WTC11 (cell line): ENCODE data around the gene ZNF354C. TPM values are rescaled to one million over a fixed set of nuclear protein-coding genes. Genes with fewer than 3 reads are reported as not detected.
"Not testable (repeated sequence)": the region's sequence is repeated elsewhere in the genome, so short reads cannot be mapped to it uniquely, and the experiment has no call there.

Experiments used
- ATAC-seq: fragments of 200-7000 bp; cut with Tn5 transposase; 2 replicates; pipeline ENCODE4 v1.10.0; 2021; ENCODE audit warnings: mild to moderate bottlenecking, moderate library complexity
- CTCF ChIA-PET: fragments of 300-600 bp; sonication (Branson Sonifier 250); formaldehyde crosslinking; loops from one replicate; lab custom pipeline; 2021; ENCODE audit warnings: antibody characterized with exemption; lab: Charles Lee
- POLR2A ChIA-PET: fragments of 350-600 bp; sonication (Branson Sonifier 250); formaldehyde crosslinking; loops from one replicate; lab custom pipeline; 2021; ENCODE audit warnings: antibody characterized with exemption; lab: Charles Lee
- DNase-seq: peaks from one replicate; pipeline ENCODE4 v3.0.0; 2021; ENCODE audit warnings: low spot score
- H3K27ac Mint-ChIP-seq: 2 replicates; pipeline ENCODE4 v1.8.0; 2021; ENCODE audit warnings: mixed read lengths
- H3K27me3 Mint-ChIP-seq: 2 replicates; pipeline ENCODE4 v1.8.0; 2021; ENCODE audit warnings: low read depth, mild to moderate bottlenecking, moderate library complexity, mixed read lengths
- H3K36me3 Mint-ChIP-seq: 2 replicates; pipeline ENCODE4 v1.8.0; 2021; ENCODE audit warnings: mixed read lengths
- H3K4me1 Mint-ChIP-seq: 2 replicates; pipeline ENCODE4 v1.8.0; 2022; ENCODE audit warnings: mixed read lengths
- H3K4me3 Mint-ChIP-seq: 2 replicates; pipeline ENCODE4 v1.8.0; 2021; ENCODE audit warnings: mild to moderate bottlenecking, moderate library complexity, mixed read lengths
- H3K9me3 Mint-ChIP-seq: 2 replicates; pipeline ENCODE4 v1.8.0; 2021; ENCODE audit warnings: mixed read lengths
- CBFB ChIP-seq: sonication (generic); formaldehyde crosslinking; IDR thresholded peaks from 2 replicates; pipeline ENCODE4 v1.8.1; 2022; ENCODE audit warnings: mild to moderate bottlenecking, low read depth, missing genetic modification reagents
- ELF4 ChIP-seq: sonication (generic); formaldehyde crosslinking; IDR thresholded peaks from 2 replicates; pipeline ENCODE4 v1.8.1; 2022; ENCODE audit warnings: low read depth, mild to moderate bottlenecking, moderate library complexity, missing genetic modification reagents
- ESRRA ChIP-seq: sonication (generic); formaldehyde crosslinking; IDR thresholded peaks from 2 replicates; pipeline ENCODE4 v1.8.1; 2022; ENCODE audit warnings: mild to moderate bottlenecking, missing genetic modification reagents, borderline replicate concordance
- ETV6 ChIP-seq: sonication (generic); formaldehyde crosslinking; IDR thresholded peaks from 2 replicates; pipeline ENCODE4 v1.8.1; 2022; ENCODE audit warnings: mild to moderate bottlenecking, missing genetic modification reagents
- FOXJ3 ChIP-seq: sonication (generic); formaldehyde crosslinking; IDR thresholded peaks from 2 replicates; pipeline ENCODE4 v1.9.0; 2021; ENCODE audit warnings: missing genetic modification reagents, mild to moderate bottlenecking, borderline replicate concordance
- FOXK1 ChIP-seq: sonication (generic); formaldehyde crosslinking; IDR thresholded peaks from 2 replicates; pipeline ENCODE4 v1.8.0; 2022; ENCODE audit warnings: mild to moderate bottlenecking, moderate library complexity, missing genetic modification reagents
- GTF2I ChIP-seq: fragments of 250-450 bp; sonication (Bioruptor Pico); conservative IDR thresholded peaks from 2 replicates; pipeline ENCODE4 v1.4.0; 2021; ENCODE audit warnings: mild to moderate bottlenecking
- HMGA2 ChIP-seq: fragments of 250-450 bp; sonication (Bioruptor Pico); IDR thresholded peaks from 2 replicates; pipeline ENCODE4 v1.4.0; 2021; ENCODE audit warnings: mild to moderate bottlenecking, moderate library complexity
- JAZF1 ChIP-seq: fragments of 250-450 bp; sonication (Bioruptor Pico); IDR thresholded peaks from 2 replicates; pipeline ENCODE4 v1.9.0; 2021; ENCODE audit warnings: moderate library complexity, mild to moderate bottlenecking, inconsistent platforms
- MXD4 ChIP-seq: fragments of 250-450 bp; sonication (Bioruptor Pico); IDR thresholded peaks from 2 replicates; pipeline ENCODE4 v1.8.0; 2021; ENCODE audit warnings: mild to moderate bottlenecking, moderate library complexity, borderline replicate concordance
- NFATC4 ChIP-seq: fragments of 250-450 bp; sonication (Bioruptor Pico); IDR thresholded peaks from 2 replicates; pipeline ENCODE4 v1.9.0; 2021; ENCODE audit warnings: mild to moderate bottlenecking
- NFE2L1 ChIP-seq: sonication (generic); formaldehyde crosslinking; IDR thresholded peaks from 2 replicates; pipeline ENCODE4 v1.8.1; 2023; ENCODE audit warnings: missing genetic modification reagents
- NR3C1 ChIP-seq: sonication (generic); formaldehyde crosslinking; conservative IDR thresholded peaks from 2 replicates; pipeline ENCODE4 v1.8.1; 2023; ENCODE audit warnings: low read depth, mild to moderate bottlenecking, missing genetic modification reagents
- ZNF138 ChIP-seq: sonication (generic); formaldehyde crosslinking; conservative IDR thresholded peaks from 2 replicates; pipeline ENCODE4 v1.8.1; 2022; ENCODE audit warnings: mild to moderate bottlenecking, moderate library complexity, missing genetic modification reagents
- ZNF263 ChIP-seq: sonication (generic); formaldehyde crosslinking; IDR thresholded peaks from 2 replicates; pipeline ENCODE4 v1.8.1; 2022; ENCODE audit warnings: low read depth, mild to moderate bottlenecking, moderate library complexity, missing genetic modification reagents
- ZNF396 ChIP-seq: fragments of 250-450 bp; sonication (Bioruptor Pico); IDR thresholded peaks from 2 replicates; pipeline ENCODE4 v1.8.0; 2021; ENCODE audit warnings: mild to moderate bottlenecking, moderate library complexity, borderline replicate concordance
- total RNA-seq: library from RNA; stranded (reverse); gene quantifications from 3 replicates; pipeline ENCODE4 v1.2.3, GENCODE V29; 2021
- TF ChIP-seq, protein P1 (sequence below): sonication (generic); formaldehyde crosslinking; IDR thresholded peaks from 2 replicates; pipeline ENCODE4 v1.8.0; 2022; ENCODE audit warnings: missing genetic modification reagents
- TF ChIP-seq, protein P2 (sequence below): sonication (generic); formaldehyde crosslinking; IDR thresholded peaks from 2 replicates; pipeline ENCODE4 v1.8.1; 2022; ENCODE audit warnings: missing genetic modification reagents, borderline replicate concordance
- TF ChIP-seq, protein P3 (sequence below): sonication (generic); formaldehyde crosslinking; IDR thresholded peaks from 2 replicates; pipeline ENCODE4 v1.8.1; 2022; ENCODE audit warnings: mild to moderate bottlenecking, moderate library complexity, missing genetic modification reagents
- TF ChIP-seq, protein P4 (sequence below): sonication (generic); formaldehyde crosslinking; conservative IDR thresholded peaks from 2 replicates; pipeline ENCODE4 v1.8.1; 2023; ENCODE audit warnings: mild to moderate bottlenecking, low read depth, missing genetic modification reagents, moderate library complexity
- TF ChIP-seq, protein P5 (sequence below): sonication (generic); formaldehyde crosslinking; IDR thresholded peaks from 2 replicates; pipeline ENCODE4 v1.8.1; 2023; ENCODE audit warnings: mild to moderate bottlenecking, missing genetic modification reagents, moderate library complexity

The ZNF354C gene
- total RNA-seq, 1 experiment from 2014 or later, result 7.9 TPM

DNA sequence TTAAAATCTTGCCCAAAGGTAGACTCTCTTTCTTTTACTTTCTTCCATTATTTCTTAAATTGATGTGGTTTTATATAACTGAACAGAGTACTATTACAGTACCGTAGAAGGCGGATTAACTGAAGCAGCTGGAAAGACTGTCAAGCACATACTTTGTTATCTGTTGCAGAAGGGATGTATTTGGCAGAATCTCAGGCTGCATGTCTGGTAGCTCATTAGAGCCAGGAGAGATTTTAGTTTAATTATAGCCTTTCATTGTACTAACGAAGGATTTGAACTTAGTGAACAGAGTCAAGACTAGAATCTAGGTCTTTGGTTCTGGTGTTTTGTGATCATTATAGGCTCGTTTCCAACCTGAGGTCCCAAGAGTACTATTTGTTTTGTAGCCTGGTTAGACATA lies 20.6 kb downstream of the ZNF354C start:
- Mint-ChIP-seq H3K4me3 (no peak overlapping the region), H3K27me3 (peaks cover 53% of the 10 kb centered on the region)
- CTCF ChIA-PET, result no interaction called here

DNA sequence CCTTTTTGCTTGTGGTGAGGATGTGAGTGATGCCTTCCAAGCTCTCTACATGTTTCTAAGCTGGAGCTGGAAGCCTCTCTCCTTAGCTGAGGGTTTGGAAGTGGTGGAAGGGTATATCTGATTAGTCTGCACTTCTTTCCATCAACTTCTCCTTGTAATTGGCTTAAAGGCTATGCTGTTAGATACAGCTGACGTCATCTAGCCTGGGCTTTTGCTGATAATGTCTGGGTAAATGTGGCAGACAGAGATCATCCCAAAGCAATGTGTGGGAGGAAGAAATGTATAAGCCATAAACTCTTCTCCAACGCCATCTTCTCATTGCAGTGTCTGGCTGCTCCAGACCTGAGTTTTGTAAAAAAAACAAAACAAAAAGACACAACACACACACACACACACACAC lies 29.3 kb downstream of the ZNF354C start:
- H3K27ac Mint-ChIP-seq, result no peak overlapping the region
- H3K27me3 Mint-ChIP-seq, result peaks cover 98% of the 10 kb centered on the region
- DNase-seq (no peak), ATAC-seq (no peak)
- POLR2A ChIA-PET, result no interaction called here
- TF ChIP-seq CBFB (CRISPR knock-in tag), result no peak
- no peaks in the 10 kb centered on the region for H3K4me1 Mint-ChIP-seq
- peaks cover 51% of the 10 kb centered on the region for H3K36me3 Mint-ChIP-seq
- CTCF ChIA-PET, result no interaction called here
- no peak overlapping the region for H3K4me3 Mint-ChIP-seq
- peaks cover 79% of the 10 kb centered on the region for H3K9me3 Mint-ChIP-seq

More for the DNA sequence above, 20.6 kb downstream of the ZNF354C start:
- Mint-ChIP-seq H3K36me3 (peaks cover 92% of the 10 kb centered on the region), H3K9me3 (peaks cover 91% of the 10 kb centered on the region), H3K4me1 (no peaks in the 10 kb centered on the region), H3K27ac (no peak overlapping the region)
- ATAC-seq (no peak), DNase-seq (no peak)
- no peak for TF ChIP-seq HMGA2 (CRISPR knock-in tag)
- no peak for TF ChIP-seq NFATC4
- no peak for TF ChIP-seq ESRRA (CRISPR knock-in tag)
- TF ChIP-seq, protein P1, sequence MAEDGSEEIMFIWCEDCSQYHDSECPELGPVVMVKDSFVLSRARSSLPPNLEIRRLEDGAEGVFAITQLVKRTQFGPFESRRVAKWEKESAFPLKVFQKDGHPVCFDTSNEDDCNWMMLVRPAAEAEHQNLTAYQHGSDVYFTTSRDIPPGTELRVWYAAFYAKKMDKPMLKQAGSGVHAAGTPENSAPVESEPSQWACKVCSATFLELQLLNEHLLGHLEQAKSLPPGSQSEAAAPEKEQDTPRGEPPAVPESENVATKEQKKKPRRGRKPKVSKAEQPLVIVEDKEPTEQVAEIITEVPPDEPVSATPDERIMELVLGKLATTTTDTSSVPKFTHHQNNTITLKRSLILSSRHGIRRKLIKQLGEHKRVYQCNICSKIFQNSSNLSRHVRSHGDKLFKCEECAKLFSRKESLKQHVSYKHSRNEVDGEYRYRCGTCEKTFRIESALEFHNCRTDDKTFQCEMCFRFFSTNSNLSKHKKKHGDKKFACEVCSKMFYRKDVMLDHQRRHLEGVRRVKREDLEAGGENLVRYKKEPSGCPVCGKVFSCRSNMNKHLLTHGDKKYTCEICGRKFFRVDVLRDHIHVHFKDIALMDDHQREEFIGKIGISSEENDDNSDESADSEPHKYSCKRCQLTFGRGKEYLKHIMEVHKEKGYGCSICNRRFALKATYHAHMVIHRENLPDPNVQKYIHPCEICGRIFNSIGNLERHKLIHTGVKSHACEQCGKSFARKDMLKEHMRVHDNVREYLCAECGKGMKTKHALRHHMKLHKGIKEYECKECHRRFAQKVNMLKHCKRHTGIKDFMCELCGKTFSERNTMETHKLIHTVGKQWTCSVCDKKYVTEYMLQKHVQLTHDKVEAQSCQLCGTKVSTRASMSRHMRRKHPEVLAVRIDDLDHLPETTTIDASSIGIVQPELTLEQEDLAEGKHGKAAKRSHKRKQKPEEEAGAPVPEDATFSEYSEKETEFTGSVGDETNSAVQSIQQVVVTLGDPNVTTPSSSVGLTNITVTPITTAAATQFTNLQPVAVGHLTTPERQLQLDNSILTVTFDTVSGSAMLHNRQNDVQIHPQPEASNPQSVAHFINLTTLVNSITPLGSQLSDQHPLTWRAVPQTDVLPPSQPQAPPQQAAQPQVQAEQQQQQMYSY (CRISPR knock-in tag), result no peak
- POLR2A ChIA-PET, result no interaction called here

DNA sequence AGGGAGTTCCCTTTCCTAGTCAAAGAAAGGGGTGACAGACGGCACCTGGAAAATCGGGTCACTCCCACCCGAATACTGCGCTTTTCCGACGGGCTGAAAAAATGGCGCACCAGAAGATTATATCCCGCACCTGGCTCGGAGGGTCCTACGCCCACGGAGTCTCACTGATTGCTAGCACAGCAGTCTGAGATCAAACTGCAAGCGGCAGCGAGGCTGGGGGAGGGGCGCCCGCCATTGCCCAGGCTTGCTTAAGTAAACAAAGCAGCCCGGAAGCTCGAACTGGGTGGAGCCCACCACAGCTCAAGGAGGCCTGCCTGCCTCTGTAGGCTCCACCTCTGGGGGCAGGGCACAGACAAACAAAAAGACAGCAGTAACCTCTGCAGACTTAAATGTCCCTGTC lies 41.1 kb downstream of the ZNF354C start:
- H3K27ac Mint-ChIP-seq, POLR2A ChIA-PET, DNase-seq, ATAC-seq, H3K4me3 Mint-ChIP-seq, CTCF ChIA-PET, H3K4me1 Mint-ChIP-seq: not testable (repeated sequence)
- H3K36me3 Mint-ChIP-seq, result peaks cover 35% of the 10 kb centered on the region
- H3K9me3 Mint-ChIP-seq, result peaks cover 37% of the 10 kb centered on the region
- H3K27me3 Mint-ChIP-seq, result peaks cover 27% of the 10 kb centered on the region

DNA sequence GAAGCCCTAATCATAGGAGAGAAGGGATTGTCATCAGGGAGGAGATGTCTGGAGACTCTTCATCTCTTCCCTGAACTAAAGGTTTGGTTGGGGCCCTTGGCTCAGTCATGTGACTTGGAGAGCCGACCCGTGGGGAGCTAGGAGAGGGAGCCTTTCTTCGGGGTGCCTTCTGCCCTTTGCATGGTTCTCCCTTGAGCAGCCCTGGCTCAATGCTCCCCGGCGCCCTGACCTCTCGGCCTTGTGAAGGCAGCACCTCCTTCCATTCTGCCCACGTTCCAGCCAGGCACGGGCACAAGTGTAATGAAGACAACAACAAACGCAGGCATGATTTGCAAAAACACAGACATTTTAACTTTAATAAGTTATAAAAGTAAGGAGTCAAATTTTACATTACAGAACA lies 50.4 kb downstream of the ZNF354C start:
- no peak overlapping the region for H3K27ac Mint-ChIP-seq
- peaks cover 17% of the 10 kb centered on the region for H3K36me3 Mint-ChIP-seq
- POLR2A ChIA-PET, result no interaction called here
- no peaks in the 10 kb centered on the region for H3K4me1 Mint-ChIP-seq
- peaks cover 19% of the 10 kb centered on the region for H3K27me3 Mint-ChIP-seq
- H3K4me3 Mint-ChIP-seq, result no peak overlapping the region
- no peak for ATAC-seq
- peaks cover 66% of the 10 kb centered on the region for H3K9me3 Mint-ChIP-seq
- CTCF ChIA-PET, result no interaction called here
- TF ChIP-seq MXD4 (CRISPR knock-in tag), result no peak
- TF ChIP-seq, protein P2, sequence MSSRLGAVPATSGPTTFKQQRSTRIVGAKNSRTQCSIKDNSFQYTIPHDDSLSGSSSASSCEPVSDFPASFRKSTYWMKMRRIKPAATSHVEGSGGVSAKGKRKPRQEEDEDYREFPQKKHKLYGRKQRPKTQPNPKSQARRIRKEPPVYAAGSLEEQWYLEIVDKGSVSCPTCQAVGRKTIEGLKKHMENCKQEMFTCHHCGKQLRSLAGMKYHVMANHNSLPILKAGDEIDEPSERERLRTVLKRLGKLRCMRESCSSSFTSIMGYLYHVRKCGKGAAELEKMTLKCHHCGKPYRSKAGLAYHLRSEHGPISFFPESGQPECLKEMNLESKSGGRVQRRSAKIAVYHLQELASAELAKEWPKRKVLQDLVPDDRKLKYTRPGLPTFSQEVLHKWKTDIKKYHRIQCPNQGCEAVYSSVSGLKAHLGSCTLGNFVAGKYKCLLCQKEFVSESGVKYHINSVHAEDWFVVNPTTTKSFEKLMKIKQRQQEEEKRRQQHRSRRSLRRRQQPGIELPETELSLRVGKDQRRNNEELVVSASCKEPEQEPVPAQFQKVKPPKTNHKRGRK (CRISPR knock-in tag), result no peak
- TF ChIP-seq NFE2L1, result no peak
- TF ChIP-seq JAZF1, result no peak
- no peak for TF ChIP-seq ZNF396
- TF ChIP-seq, protein P3, sequence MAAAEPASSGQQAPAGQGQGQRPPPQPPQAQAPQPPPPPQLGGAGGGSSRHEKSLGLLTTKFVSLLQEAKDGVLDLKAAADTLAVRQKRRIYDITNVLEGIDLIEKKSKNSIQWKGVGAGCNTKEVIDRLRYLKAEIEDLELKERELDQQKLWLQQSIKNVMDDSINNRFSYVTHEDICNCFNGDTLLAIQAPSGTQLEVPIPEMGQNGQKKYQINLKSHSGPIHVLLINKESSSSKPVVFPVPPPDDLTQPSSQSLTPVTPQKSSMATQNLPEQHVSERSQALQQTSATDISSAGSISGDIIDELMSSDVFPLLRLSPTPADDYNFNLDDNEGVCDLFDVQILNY (CRISPR knock-in tag), result no peak
- no peak for TF ChIP-seq FOXJ3 (CRISPR knock-in tag)
- TF ChIP-seq, protein P4, sequence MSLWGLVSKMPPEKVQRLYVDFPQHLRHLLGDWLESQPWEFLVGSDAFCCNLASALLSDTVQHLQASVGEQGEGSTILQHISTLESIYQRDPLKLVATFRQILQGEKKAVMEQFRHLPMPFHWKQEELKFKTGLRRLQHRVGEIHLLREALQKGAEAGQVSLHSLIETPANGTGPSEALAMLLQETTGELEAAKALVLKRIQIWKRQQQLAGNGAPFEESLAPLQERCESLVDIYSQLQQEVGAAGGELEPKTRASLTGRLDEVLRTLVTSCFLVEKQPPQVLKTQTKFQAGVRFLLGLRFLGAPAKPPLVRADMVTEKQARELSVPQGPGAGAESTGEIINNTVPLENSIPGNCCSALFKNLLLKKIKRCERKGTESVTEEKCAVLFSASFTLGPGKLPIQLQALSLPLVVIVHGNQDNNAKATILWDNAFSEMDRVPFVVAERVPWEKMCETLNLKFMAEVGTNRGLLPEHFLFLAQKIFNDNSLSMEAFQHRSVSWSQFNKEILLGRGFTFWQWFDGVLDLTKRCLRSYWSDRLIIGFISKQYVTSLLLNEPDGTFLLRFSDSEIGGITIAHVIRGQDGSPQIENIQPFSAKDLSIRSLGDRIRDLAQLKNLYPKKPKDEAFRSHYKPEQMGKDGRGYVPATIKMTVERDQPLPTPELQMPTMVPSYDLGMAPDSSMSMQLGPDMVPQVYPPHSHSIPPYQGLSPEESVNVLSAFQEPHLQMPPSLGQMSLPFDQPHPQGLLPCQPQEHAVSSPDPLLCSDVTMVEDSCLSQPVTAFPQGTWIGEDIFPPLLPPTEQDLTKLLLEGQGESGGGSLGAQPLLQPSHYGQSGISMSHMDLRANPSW (CRISPR knock-in tag), result no peak
- no peak for TF ChIP-seq ZNF138
- TF ChIP-seq HMGA2 (CRISPR knock-in tag), result no peak
- TF ChIP-seq ETV6, result no peak
- TF ChIP-seq, protein P5, sequence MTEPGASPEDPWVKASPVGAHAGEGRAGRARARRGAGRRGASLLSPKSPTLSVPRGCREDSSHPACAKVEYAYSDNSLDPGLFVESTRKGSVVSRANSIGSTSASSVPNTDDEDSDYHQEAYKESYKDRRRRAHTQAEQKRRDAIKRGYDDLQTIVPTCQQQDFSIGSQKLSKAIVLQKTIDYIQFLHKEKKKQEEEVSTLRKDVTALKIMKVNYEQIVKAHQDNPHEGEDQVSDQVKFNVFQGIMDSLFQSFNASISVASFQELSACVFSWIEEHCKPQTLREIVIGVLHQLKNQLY (CRISPR knock-in tag), result no peak
- no peak for TF ChIP-seq NR3C1 (CRISPR knock-in tag)
- no peak for TF ChIP-seq FOXK1 (CRISPR knock-in tag)
- no peak for TF ChIP-seq GTF2I (CRISPR knock-in tag)
- TF ChIP-seq ELF4, result no peak
- no peak for TF ChIP-seq ZNF263 (CRISPR knock-in tag)
- DNase-seq, result no peak
